Parathyroid adenoma (tissue), 2 donors: Measurements from ENCODE around the gene ARHGAP45.

Experiments
- H2AFZ ChIP-seq: fragments of 300-600 bp; sonication (generic); one replicate; pipeline ENCODE4 v1.7.0; 2017; ENCODE audit warnings: antibody characterized with exemption, mild to moderate bottlenecking
- H3K27ac ChIP-seq: fragments of 300-600 bp; sonication (generic); one replicate; pipeline ENCODE4 v1.7.0; 2017
- H3K27me3 ChIP-seq: fragments of 300-600 bp; sonication (generic); one replicate; pipeline ENCODE4 v1.7.0; 2017; ENCODE audit warnings: low read length; ENCODE audit not compliant: control insufficient read depth, insufficient read depth
- H3K36me3 ChIP-seq: fragments of 300-600 bp; sonication (generic); one replicate; pipeline ENCODE4 v1.7.0; 2017; ENCODE audit warnings: low read length; ENCODE audit not compliant: control insufficient read depth, insufficient read depth
- H3K4me1 ChIP-seq: fragments of 300-600 bp; sonication (generic); one replicate; pipeline ENCODE4 v1.7.0; 2017; ENCODE audit warnings: control low read depth
- H3K4me2 ChIP-seq: fragments of 300-600 bp; sonication (generic); one replicate; pipeline ENCODE4 v1.7.0; 2017; ENCODE audit warnings: low read length
- H3K4me3 ChIP-seq: fragments of 300-600 bp; sonication (generic); one replicate; pipeline ENCODE4 v1.7.0; 2017; ENCODE audit warnings: low read depth, low read length
- H3K79me2 ChIP-seq: fragments of 300-600 bp; sonication (generic); one replicate; pipeline ENCODE4 v1.7.0; 2017; ENCODE audit warnings: control low read depth
- H3K9ac ChIP-seq: fragments of 300-600 bp; sonication (generic); one replicate; pipeline ENCODE4 v1.7.0; 2017; ENCODE audit warnings: mild to moderate bottlenecking
- H3K9me3 ChIP-seq: fragments of 300-600 bp; sonication (generic); one replicate; pipeline ENCODE4 v1.7.0; 2017; ENCODE audit warnings: low read length; ENCODE audit not compliant: control insufficient read depth
- CTCF ChIP-seq: fragments of 300-600 bp; sonication (generic); IDR thresholded peaks from one replicate; pipeline ENCODE4 v1.7.0; 2017; ENCODE audit warnings: antibody characterized with exemption, mild to moderate bottlenecking
- donor health status: primary hyperparathyroidism.

Gene ARHGAP45

GRCh38 chr19:1105873-1106840, 39.2 kb downstream of the ARHGAP45 start:
- H3K79me2 ChIP-seq: peaks cover 4% of the 10 kb centered on the region
- no peak overlapping the region for H2AFZ ChIP-seq
- H3K27me3 ChIP-seq: no peaks in the 10 kb centered on the region
- no peak overlapping the region for H3K9ac ChIP-seq
- no peak overlapping the region for H3K4me2 ChIP-seq
- no peak for TF ChIP-seq CTCF
- no peak overlapping the region for H3K27ac ChIP-seq
- H3K4me1 ChIP-seq: peaks cover 20% of the 10 kb centered on the region
- no peak overlapping the region for H3K4me3 ChIP-seq
- H3K36me3 ChIP-seq: no peaks in the 10 kb centered on the region
- H3K9me3 ChIP-seq: no peaks in the 10 kb centered on the region

DNA sequence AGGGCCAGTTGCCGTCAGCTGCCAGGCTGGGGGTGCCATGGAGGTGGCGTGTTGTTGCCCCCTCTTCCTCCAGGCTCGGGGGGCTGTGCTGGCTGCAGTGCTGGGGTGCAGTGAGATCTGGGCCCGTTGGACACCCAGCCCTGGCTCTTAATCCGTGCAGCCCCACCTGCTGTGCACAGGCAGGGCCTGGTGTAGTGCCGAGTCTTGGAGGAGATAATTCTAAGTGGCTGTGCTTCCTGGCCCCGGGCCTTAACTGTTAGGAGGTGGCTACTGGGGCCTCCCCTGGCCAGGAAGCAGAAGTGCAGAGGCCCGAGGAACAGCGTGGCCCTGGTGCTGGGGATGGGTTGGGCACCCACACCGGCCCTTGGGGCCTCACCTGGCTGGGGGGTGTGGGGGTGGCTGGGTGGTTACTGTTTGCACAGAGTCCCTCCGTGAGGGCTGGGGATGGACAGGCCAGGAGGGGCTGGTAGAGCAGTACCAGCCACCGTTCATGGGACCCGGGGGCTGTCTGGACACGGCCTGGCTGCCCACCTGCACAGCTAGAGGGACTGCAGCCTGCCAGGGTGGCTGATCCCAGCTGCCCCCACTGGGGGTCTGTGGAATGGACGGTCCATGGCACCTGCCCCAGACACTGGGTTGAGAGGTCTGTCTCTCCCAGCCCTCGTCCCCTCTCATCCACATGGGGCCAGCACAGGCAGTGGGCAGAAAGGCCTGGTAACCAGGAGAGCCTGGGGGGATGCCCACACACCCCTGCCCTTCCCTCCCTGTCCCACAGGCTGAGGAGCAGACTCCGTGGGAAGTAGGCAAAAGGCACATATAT, 40.1 kb downstream of the ARHGAP45 start:
- Histone ChIP-seq H3K27me3 (no peaks in the 10 kb centered on the region), H3K9ac (no peak overlapping the region), H3K4me3 (no peak overlapping the region), H3K4me2 (no peak overlapping the region), H3K4me1 (peaks cover 11% of the 10 kb centered on the region), H3K9me3 (no peaks in the 10 kb centered on the region), H3K79me2 (peaks cover 4% of the 10 kb centered on the region), H2AFZ (no peak overlapping the region), H3K27ac (no peak overlapping the region), H3K36me3 (no peaks in the 10 kb centered on the region)
- TF ChIP-seq CTCF: no peak

- Histone ChIP-seq H3K9me3 (no peaks in the 10 kb centered on the region), H3K27ac (no peak overlapping the region), H3K36me3 (no peaks in the 10 kb centered on the region), H2AFZ (no peak overlapping the region), H3K4me3 (no peak overlapping the region), H3K27me3 (no peaks in the 10 kb centered on the region), H3K4me2 (no peak overlapping the region), H3K79me2 (peaks cover 4% of the 10 kb centered on the region), H3K4me1 (peaks cover 4% of the 10 kb centered on the region), H3K9ac (no peak overlapping the region)
- TF ChIP-seq CTCF: no peak
Measured at GRCh38 chr19:1107661-1108261, 40.8 kb downstream of the ARHGAP45 start.

- no peak overlapping the region for H3K4me2 ChIP-seq
- no peak for TF ChIP-seq CTCF
- H3K4me3 ChIP-seq: no peak overlapping the region
- no peak overlapping the region for H2AFZ ChIP-seq
- H3K4me1 ChIP-seq: peaks cover 2% of the 10 kb centered on the region
- H3K9me3 ChIP-seq: no peaks in the 10 kb centered on the region
- H3K9ac ChIP-seq: no peak overlapping the region
- H3K36me3 ChIP-seq: no peaks in the 10 kb centered on the region
- H3K79me2 ChIP-seq: peaks cover 4% of the 10 kb centered on the region
- H3K27ac ChIP-seq: no peak overlapping the region
- no peaks in the 10 kb centered on the region for H3K27me3 ChIP-seq
Measured at GRCh38 chr19:1108291-1109031, 41.5 kb downstream of the ARHGAP45 start.
